H54 (cell line): ENCODE results near the gene CRELD2.

Experiments
- DNase-seq: peaks from one replicate; pipeline ENCODE4 v3.0.0; 2011; ENCODE audit warnings: low spot score, mixed read lengths; ENCODE audit not compliant: insufficient read length
- FAIRE-seq: peaks from 3 replicates; lab custom pipeline; 2011; peaks lifted over from hg19 to GRCh38; lab: Jason Lieb, UNC
- POLR2A ChIP-seq: IDR thresholded peaks from 2 replicates; pipeline ENCODE4 v1.6.1; 2011; ENCODE audit warnings: low read depth, mild to moderate bottlenecking, low read length

Gene CRELD2

GRCh38 chr22:49961601-49962011 lies 43.2 kb downstream of the CRELD2 start:
- FAIRE-seq (no peak), DNase-seq (no peak)
- TF ChIP-seq POLR2A = no peak

GRCh38 chr22:49962012-49962750 lies 43.7 kb downstream of the CRELD2 start:
- FAIRE-seq (no peak), DNase-seq (peak; percentile 86)
- TF ChIP-seq POLR2A = 0 out of 2 replicates have a peak, but pooled peaks have one; percentile 19

- no peak for FAIRE-seq
- no peak for TF ChIP-seq POLR2A
- no peak for DNase-seq
Measured at GRCh38 chr22:49962751-49963646, 44.6 kb downstream of the CRELD2 start.

DNA sequence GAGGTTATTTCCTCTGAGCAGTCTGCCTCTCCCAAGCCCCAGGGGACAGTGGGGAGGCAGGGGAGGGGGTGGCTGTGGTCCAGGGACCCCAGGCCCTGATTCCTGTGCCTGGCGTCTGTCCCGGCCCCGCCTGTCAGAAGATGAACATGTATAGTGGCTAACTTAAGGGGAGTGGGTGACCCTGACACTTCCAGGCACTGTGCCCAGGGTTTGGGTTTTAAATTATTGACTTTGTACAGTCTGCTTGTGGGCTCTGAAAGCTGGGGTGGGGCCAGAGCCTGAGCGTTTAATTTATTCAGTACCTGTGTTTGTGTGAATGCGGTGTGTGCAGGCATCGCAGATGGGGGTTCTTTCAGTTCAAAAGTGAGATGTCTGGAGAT lies 45.2 kb downstream of the CRELD2 start:
- TF ChIP-seq POLR2A = no peak
- FAIRE-seq (no peak), DNase-seq (no peak)

- no peak for DNase-seq
- no peak for FAIRE-seq
Measured at GRCh38 chr22:49964136-49965090, 46.0 kb downstream of the CRELD2 start.

DNA sequence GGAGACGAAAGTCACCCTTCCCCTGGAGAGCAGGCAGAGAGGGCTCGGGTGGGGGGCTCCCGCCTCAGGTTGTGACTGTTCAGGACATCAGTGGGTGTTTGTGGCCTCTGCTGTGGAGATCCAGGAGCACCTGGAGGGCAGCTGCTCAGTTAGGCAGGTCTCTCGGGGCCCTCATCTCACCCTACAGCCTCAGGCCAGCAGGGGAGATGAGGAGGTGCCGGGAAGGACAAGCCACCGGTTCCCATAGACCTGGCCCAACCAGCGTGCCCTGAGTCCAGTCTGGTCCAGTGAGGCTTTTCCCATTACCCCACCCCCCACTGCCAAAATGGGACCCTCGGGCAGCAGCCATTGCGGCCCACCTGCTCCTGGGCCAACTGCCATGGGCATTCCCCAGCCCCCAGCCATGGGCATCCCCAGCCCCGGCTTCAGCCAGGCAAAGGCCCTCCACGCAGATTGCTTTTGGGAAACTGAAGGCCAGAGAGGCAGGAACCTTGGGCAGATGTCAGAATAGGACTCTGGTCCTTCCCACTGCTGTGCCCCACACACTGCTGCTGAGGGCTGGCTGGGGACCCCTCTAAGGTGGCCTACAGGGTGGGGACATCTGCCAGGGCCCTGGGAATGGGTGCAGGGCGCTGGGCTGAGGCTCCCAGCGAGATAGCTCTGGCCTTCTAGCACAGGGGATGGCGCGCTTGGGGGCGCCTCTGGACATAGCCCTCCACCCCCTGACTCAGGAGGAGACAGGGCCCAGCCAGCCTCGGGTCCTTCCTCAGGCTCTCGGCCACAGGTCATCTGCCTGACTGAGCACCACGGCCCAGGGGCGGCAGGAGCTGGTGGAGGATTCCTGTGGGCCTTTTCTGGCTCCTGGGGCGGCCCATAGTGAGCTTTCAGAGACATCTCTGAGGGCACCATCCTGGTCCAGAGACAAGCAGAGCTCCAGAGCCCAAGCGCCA lies 46.9 kb downstream of the CRELD2 start:
- DNase-seq = no peak
- no peak for TF ChIP-seq POLR2A
- no peak for FAIRE-seq

More at GRCh38 chr22:49964136-49965090, 46.0 kb downstream of the CRELD2 start:
- no peak for TF ChIP-seq POLR2A

- FAIRE-seq (no peak), DNase-seq (no peak)
- no peak for TF ChIP-seq POLR2A
Measured at GRCh38 chr22:49966041-49966773, 47.8 kb downstream of the CRELD2 start.

DNA sequence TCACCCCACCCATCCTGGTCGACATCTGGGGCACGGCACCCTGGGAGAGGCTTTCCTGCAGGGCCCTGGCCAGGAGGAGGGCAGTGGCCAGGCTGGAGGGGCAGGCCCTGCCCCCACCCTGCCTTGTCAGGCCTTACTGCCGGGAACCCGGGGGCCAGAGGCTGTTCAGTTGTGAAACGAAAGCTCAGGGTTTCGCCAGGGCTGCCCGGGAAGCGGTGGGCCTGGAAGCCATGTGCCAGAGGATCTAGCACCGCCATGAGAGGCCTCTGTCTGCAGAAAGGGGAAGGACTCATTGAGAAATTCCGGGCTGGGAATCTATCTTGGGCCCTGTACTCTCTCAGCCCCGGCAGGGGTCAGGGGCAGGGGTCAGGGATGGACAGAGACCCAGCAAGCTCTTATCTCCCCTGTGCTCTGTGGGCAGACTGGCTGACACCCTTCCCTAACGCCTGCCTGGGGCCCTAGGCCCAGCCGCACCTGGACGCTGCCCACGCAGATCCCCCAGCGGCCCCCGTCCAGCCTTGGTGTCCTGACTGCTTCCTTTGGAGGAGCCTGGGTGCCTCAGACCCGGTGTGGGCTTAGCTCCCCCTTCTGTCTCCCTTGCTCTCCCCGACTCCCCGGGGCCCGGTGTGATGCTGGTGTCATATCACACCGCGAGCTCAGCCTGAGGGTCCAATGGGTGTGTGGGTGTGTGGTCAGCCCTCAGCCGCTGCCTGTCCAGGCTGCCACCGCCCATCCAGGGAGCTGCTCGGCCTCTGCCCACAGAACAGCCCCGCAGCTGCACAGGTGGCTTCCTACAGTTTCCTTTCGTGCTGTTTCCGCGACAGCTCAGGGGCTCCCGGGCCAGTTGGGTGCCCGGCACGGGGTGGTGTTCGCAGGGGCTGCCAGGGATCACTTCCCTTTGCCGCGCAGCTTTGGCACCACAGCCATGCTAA lies 48.6 kb downstream of the CRELD2 start:
- no peak for FAIRE-seq

GRCh38 chr22:49967706-49968208 lies 49.3 kb downstream of the CRELD2 start:
- DNase-seq (no peak), FAIRE-seq (no peak)
- no peak for TF ChIP-seq POLR2A

More for the DNA sequence above, 48.6 kb downstream of the CRELD2 start:
- TF ChIP-seq POLR2A = no peak
- no peak for DNase-seq

GRCh38 chr22:49968313-49968830 lies 49.9 kb downstream of the CRELD2 start:
- TF ChIP-seq POLR2A = no peak
- FAIRE-seq (no peak), DNase-seq (no peak)
